ENCODE results near the gene CD8B.
A peak's percentile ranks its signal among the peaks of the same experiment; 100 is the strongest.

CD8B gene

GRCh38 chr2:86825036-86825692, 36.5 kb downstream of the CD8B start:
- no peak overlapping the region for H3K4me3 ChIP-seq (ENCODE audit: low read length)
- DNase-seq (ENCODE audit: low read depth), result no peak
- TF ChIP-seq, protein P1, sequence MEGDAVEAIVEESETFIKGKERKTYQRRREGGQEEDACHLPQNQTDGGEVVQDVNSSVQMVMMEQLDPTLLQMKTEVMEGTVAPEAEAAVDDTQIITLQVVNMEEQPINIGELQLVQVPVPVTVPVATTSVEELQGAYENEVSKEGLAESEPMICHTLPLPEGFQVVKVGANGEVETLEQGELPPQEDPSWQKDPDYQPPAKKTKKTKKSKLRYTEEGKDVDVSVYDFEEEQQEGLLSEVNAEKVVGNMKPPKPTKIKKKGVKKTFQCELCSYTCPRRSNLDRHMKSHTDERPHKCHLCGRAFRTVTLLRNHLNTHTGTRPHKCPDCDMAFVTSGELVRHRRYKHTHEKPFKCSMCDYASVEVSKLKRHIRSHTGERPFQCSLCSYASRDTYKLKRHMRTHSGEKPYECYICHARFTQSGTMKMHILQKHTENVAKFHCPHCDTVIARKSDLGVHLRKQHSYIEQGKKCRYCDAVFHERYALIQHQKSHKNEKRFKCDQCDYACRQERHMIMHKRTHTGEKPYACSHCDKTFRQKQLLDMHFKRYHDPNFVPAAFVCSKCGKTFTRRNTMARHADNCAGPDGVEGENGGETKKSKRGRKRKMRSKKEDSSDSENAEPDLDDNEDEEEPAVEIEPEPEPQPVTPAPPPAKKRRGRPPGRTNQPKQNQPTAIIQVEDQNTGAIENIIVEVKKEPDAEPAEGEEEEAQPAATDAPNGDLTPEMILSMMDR (IDR thresholded peaks at IDR 0.05; ENCODE audit: insufficient read depth, low read depth, low read length, missing control alignments), result no peak

DNA sequence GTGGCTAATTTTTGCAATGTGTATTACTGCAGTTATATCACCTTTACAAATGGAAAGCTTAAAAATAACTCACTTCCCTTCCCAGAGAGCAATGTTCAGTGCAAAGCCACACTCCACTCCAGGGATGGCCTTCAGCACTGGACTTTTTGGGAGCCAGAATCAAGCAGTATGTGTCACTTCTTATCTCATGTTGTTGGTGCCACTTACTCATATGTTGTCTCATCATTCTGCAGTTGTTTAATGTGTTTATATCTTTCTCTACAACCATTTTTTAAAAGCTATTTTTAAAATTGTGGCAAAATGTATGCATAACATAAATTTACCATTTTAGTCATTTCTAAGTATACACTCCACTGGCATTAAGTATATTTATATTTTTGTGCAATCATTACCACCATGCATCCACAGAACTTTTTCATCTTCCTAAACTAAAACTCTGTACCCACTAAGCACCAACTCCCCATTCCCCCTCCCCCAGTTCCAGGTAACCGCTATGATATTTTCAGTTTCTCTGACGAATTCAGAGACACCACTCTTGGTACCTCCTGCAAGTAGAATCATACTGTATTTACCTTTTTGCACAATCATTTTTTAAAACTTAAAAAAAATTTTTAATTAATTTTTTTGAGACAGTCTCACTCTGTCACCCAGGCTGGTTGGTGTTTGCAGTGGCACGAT, 38.9 kb downstream of the CD8B start:
- TF ChIP-seq, protein P1 (IDR thresholded peaks at IDR 0.05; ENCODE audit: insufficient read depth, low read depth, low read length, missing control alignments), result no peak
- H3K4me3 ChIP-seq (ENCODE audit: low read length), result no peak overlapping the region

GRCh38 chr2:86821842-86822241, 39.8 kb downstream of the CD8B start:
- DNase-seq (ENCODE audit: low read depth), result peak; percentile 74
- H3K4me3 ChIP-seq (ENCODE audit: low read length), result no peak overlapping the region
- TF ChIP-seq, protein P1 (IDR thresholded peaks at IDR 0.05; ENCODE audit: insufficient read depth, low read depth, low read length, missing control alignments), result no peak

More for the DNA sequence above, 38.9 kb downstream of the CD8B start:
- DNase-seq (ENCODE audit: low read depth), result no peak

GRCh38 chr2:86821306-86821705, 40.4 kb downstream of the CD8B start:
- DNase-seq (ENCODE audit: low read depth), result no peak
- TF ChIP-seq, protein P1 (IDR thresholded peaks at IDR 0.05; ENCODE audit: insufficient read depth, low read depth, low read length, missing control alignments), result no peak
- no peak overlapping the region for H3K4me3 ChIP-seq (ENCODE audit: low read length)

DNA sequence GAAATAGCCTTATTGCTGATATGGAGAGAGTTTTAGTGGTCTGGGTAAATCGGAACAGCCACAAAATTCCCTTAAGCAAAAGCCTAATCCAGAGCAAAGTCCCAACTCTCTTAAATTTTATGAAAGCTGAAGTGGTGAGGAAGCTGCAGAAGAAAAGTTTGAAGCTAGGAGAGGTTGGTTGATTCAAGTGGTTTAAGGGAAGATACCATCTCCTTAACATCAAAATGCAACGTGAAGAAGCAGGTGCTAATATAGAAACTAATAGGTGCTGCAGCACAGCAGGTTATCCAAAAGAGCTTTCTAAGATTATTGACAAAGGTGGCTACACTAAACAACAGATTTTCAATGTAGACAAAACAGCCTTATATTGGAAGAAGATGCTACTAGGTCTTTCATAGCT, 42.7 kb downstream of the CD8B start:
- TF ChIP-seq, protein P1 (IDR thresholded peaks at IDR 0.05; ENCODE audit: insufficient read depth, low read depth, low read length, missing control alignments), result no peak
- no peak for DNase-seq (ENCODE audit: low read depth)
- no peak overlapping the region for H3K4me3 ChIP-seq (ENCODE audit: low read length)

GRCh38 chr2:86818114-86818801, 43.4 kb downstream of the CD8B start:
- no peak overlapping the region for H3K4me3 ChIP-seq (ENCODE audit: low read length)
- TF ChIP-seq, protein P1 (IDR thresholded peaks at IDR 0.05; ENCODE audit: insufficient read depth, low read depth, low read length, missing control alignments), result no peak
- DNase-seq (ENCODE audit: low read depth), result no peak
